ENCODE data around the gene ADNP2. TPM values are rescaled to one million over a fixed set of nuclear protein-coding genes. Genes with fewer than 3 reads are reported as not detected.

The ADNP2 gene
- total RNA-seq, 1 donor from 2014 or later: 11.8 TPM

- intact Hi-C loops (cut with DNase I): no loop called here
- DNase-seq (ENCODE audit: low spot score): no peak
Measured at GRCh38 chr18:80167331-80167730, 58.3 kb downstream of the ADNP2 start.

GRCh38 chr18:80167931-80168330, 58.9 kb downstream of the ADNP2 start:
- intact Hi-C loops (cut with DNase I): no loop called here
- no peak for DNase-seq (ENCODE audit: low spot score)

GRCh38 chr18:80168346-80168745, 59.3 kb downstream of the ADNP2 start:
- no peak for DNase-seq (ENCODE audit: low spot score)
- intact Hi-C loops (cut with DNase I): no loop called here

- intact Hi-C loops (cut with DNase I): no loop called here
- no peak for DNase-seq (ENCODE audit: low spot score)
Measured at GRCh38 chr18:80168982-80169381, 59.9 kb downstream of the ADNP2 start.

GRCh38 chr18:80169607-80170006, 60.5 kb downstream of the ADNP2 start:
- intact Hi-C loops (cut with DNase I): no loop called here
- DNase-seq (ENCODE audit: low spot score): no peak

- intact Hi-C loops (cut with DNase I): no loop called here
- DNase-seq (ENCODE audit: low spot score): no peak
Measured at GRCh38 chr18:80170395-80171053, 61.5 kb downstream of the ADNP2 start.

- intact Hi-C loops (cut with DNase I): no loop called here
- DNase-seq (ENCODE audit: low spot score): no peak
Measured at GRCh38 chr18:80171054-80171872, 62.2 kb downstream of the ADNP2 start.

- intact Hi-C loops (cut with DNase I): no loop called here
- no peak for DNase-seq (ENCODE audit: low spot score)
Measured at GRCh38 chr18:80172056-80172455, 63.0 kb downstream of the ADNP2 start.

- no peak for DNase-seq (ENCODE audit: low spot score)
- intact Hi-C loops (cut with DNase I): no loop called here
Measured at GRCh38 chr18:80173060-80173459, 64.0 kb downstream of the ADNP2 start.

GRCh38 chr18:80175451-80176204, 66.6 kb downstream of the ADNP2 start:
- no peak for DNase-seq (ENCODE audit: low spot score)
- intact Hi-C loops (cut with DNase I): no loop called here

GRCh38 chr18:80176334-80177073, 67.4 kb downstream of the ADNP2 start:
- intact Hi-C loops (cut with DNase I): no loop called here
- no peak for DNase-seq (ENCODE audit: low spot score)

- intact Hi-C loops (cut with DNase I): no loop called here
- DNase-seq (ENCODE audit: low spot score): no peak
Measured at GRCh38 chr18:80177128-80177527, 68.1 kb downstream of the ADNP2 start.

- DNase-seq (ENCODE audit: low spot score): no peak
- intact Hi-C loops (cut with DNase I): no loop called here
Measured at GRCh38 chr18:80178935-80179818, 70.1 kb downstream of the ADNP2 start.

- intact Hi-C loops (cut with DNase I): no loop called here
Measured at GRCh38 chr18:80179857-80180558, 70.9 kb downstream of the ADNP2 start.

GRCh38 chr18:80180778-80181564, 71.9 kb downstream of the ADNP2 start:
- DNase-seq (ENCODE audit: low spot score): no peak
- intact Hi-C loops (cut with DNase I): no loop called here

More at GRCh38 chr18:80179857-80180558, 70.9 kb downstream of the ADNP2 start:
- DNase-seq (ENCODE audit: low spot score): no peak

GRCh38 chr18:80181642-80182461, 72.8 kb downstream of the ADNP2 start:
- intact Hi-C loops (cut with DNase I): no loop called here

GRCh38 chr18:80182855-80183254, 73.8 kb downstream of the ADNP2 start:
- intact Hi-C loops (cut with DNase I): no loop called here
- peak; percentile 56 for DNase-seq (ENCODE audit: low spot score)

More at GRCh38 chr18:80181642-80182461, 72.8 kb downstream of the ADNP2 start:
- DNase-seq (ENCODE audit: low spot score): no peak
